ENCODE results near the gene FBXL17. TPM values are rescaled to one million over a fixed set of nuclear protein-coding genes. Genes with fewer than 3 reads are reported as not detected.

The FBXL17 gene
- total RNA-seq, 1 experiment from 2014 or later: 8.8 TPM

DNA sequence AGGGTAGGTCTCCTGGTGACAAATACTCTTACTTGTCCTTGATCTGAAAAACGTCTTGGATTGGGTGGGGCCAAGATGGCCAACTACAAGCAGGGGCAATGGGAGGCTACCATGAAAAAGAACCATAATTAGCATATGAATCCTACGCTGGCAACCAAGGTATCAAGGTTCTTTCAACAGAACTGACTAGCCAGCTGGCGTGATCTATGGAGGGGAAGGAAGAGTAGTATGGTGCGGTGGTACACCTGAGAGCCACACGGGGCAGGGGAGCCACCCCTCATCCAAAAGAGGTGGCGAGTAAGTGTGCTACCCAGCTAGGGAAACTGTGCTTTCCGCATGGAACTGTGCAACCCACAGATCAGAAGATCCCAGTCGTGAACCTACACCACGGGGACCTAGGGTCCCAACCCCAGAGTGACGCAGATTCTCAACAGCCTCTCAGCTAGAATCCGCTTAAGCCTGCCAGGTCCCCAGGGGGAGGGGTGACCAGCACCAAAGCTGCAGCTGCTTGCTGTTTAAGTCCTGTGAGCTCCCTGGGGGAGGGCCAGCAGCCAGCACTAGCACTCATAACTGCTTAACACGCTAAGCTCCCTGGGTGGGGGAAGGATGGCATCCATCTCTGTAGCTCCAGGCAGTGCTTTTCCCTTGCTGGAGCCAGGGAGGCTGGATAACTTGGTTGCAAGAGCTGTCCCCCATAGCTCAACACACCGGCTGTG lies 334.8 kb downstream of the FBXL17 start:
- ChIA-PET POLR2A (ENCODE audit: unreplicated experiment) (no interaction called here), CTCF (no interaction called here)
- ATAC-seq: no peak
- Histone ChIP-seq H3K9ac (ENCODE audit: low read length) (no peak overlapping the region), H3K36me3 (ENCODE audit: low read depth, low read length) (no peaks in the 10 kb centered on the region), H3K4me1 (ENCODE audit: insufficient read depth, low read length) (no peaks in the 10 kb centered on the region), H3K9me3 (ENCODE audit: low read length) (no peaks in the 10 kb centered on the region), H2AFZ (ENCODE audit: low read length) (no peak overlapping the region), H3K79me2 (ENCODE audit: low read length) (no peaks in the 10 kb centered on the region), H3K4me3 (ENCODE audit: low read length) (no peak overlapping the region), H3K9me2 (replicated peaks; ENCODE audit: low read length) (no peaks in the 10 kb centered on the region), H4K20me1 (ENCODE audit: low read length) (no peaks in the 10 kb centered on the region), H3F3A (ENCODE audit: low read length, unreplicated experiment) (no peaks in the 10 kb centered on the region), H3K27ac (ENCODE audit: low read length) (no peak overlapping the region), H3K4me2 (ENCODE audit: low read length) (no peak overlapping the region), H3K27me3 (ENCODE audit: low read length) (no peaks in the 10 kb centered on the region)
- no peak for DNase-seq
- TF ChIP-seq EZH2 (IDR thresholded peaks at IDR 0.05; ENCODE audit: low read length, unreplicated experiment) (no peak), EZH2phosphoT487 (IDR thresholded peaks at IDR 0.05; ENCODE audit: borderline replicate concordance, low read length) (no peak)
- TF ChIP-seq, protein P1, sequence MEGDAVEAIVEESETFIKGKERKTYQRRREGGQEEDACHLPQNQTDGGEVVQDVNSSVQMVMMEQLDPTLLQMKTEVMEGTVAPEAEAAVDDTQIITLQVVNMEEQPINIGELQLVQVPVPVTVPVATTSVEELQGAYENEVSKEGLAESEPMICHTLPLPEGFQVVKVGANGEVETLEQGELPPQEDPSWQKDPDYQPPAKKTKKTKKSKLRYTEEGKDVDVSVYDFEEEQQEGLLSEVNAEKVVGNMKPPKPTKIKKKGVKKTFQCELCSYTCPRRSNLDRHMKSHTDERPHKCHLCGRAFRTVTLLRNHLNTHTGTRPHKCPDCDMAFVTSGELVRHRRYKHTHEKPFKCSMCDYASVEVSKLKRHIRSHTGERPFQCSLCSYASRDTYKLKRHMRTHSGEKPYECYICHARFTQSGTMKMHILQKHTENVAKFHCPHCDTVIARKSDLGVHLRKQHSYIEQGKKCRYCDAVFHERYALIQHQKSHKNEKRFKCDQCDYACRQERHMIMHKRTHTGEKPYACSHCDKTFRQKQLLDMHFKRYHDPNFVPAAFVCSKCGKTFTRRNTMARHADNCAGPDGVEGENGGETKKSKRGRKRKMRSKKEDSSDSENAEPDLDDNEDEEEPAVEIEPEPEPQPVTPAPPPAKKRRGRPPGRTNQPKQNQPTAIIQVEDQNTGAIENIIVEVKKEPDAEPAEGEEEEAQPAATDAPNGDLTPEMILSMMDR (conservative IDR thresholded peaks at IDR 0.05; ENCODE audit: low read depth, low read length): no peak
- intact Hi-C loops (cut with micrococcal nuclease): no loop called here
- BruUV-seq (replicated peaks): no TSS peak

DNA sequence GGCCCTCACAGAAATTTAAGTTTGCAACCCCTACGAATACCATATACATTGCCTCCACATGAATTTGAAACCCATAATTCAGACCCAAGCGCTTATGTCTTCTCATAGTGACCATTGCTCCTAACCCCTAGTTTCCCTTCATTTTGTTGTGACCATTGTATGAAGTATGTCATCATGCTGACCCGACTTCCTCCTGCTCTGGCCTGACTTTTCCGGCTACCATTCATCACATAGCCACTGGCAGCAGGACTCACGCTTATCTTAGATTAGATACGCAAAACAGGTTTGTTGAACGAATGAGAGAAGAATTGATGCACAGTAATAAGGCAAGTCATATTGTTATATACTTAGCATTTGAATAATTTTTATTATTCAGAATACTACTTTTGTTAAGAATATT lies 345.4 kb downstream of the FBXL17 start:
- BruUV-seq (replicated peaks): no TSS peak
- CTCF ChIA-PET: no interaction called here
- Histone ChIP-seq H3K36me3 (ENCODE audit: low read depth, low read length) (no peaks in the 10 kb centered on the region), H3K9me2 (replicated peaks; ENCODE audit: low read length) (no peaks in the 10 kb centered on the region), H3K9ac (ENCODE audit: low read length) (no peak overlapping the region), H3K4me1 (ENCODE audit: insufficient read depth, low read length) (no peaks in the 10 kb centered on the region), H2AFZ (ENCODE audit: low read length) (no peak overlapping the region), H3F3A (ENCODE audit: low read length, unreplicated experiment) (no peaks in the 10 kb centered on the region), H3K4me3 (ENCODE audit: low read length) (no peak overlapping the region), H3K79me2 (ENCODE audit: low read length) (no peaks in the 10 kb centered on the region), H3K9me3 (ENCODE audit: low read length) (no peaks in the 10 kb centered on the region), H3K4me2 (ENCODE audit: low read length) (no peak overlapping the region), H3K27me3 (ENCODE audit: low read length) (no peaks in the 10 kb centered on the region), H4K20me1 (ENCODE audit: low read length) (no peaks in the 10 kb centered on the region), H3K27ac (ENCODE audit: low read length) (no peak overlapping the region)
- ATAC-seq (no peak), DNase-seq (no peak)
- intact Hi-C loops (cut with micrococcal nuclease): loop anchor here (1.0 kb wide), 1 partner anchor 8 kb away; no protein-coding TSS in a partner anchor
- TF ChIP-seq EZH2 (IDR thresholded peaks at IDR 0.05; ENCODE audit: low read length, unreplicated experiment) (no peak), EZH2phosphoT487 (IDR thresholded peaks at IDR 0.05; ENCODE audit: borderline replicate concordance, low read length) (no peak)
- TF ChIP-seq, protein P1 (conservative IDR thresholded peaks at IDR 0.05; ENCODE audit: low read depth, low read length): no peak
- POLR2A ChIA-PET (ENCODE audit: unreplicated experiment): no interaction called here

DNA sequence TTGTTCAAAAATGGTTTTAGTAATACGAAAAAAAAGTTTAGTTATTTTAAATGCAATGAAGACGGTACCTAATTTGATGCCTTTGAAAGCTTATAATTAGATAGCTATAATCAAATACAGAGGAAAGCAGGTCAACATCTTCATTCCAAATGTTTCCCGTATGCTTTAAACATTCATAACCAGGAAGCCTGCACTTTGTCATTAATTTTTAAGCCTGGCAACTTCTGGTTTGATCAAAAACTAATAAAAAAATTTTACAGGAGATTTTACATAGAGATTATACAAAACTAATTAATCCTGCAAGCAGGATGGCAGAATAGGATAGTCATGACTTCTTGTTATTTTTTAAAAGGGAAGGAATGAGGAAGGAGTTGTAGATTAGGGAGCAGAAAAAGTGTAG lies 353.0 kb downstream of the FBXL17 start:
- Histone ChIP-seq H3K4me2 (ENCODE audit: low read length) (no peak overlapping the region), H3K9me3 (ENCODE audit: low read length) (no peaks in the 10 kb centered on the region), H3K27me3 (ENCODE audit: low read length) (no peaks in the 10 kb centered on the region), H3K9me2 (replicated peaks; ENCODE audit: low read length) (no peaks in the 10 kb centered on the region), H3F3A (ENCODE audit: low read length, unreplicated experiment) (no peaks in the 10 kb centered on the region), H2AFZ (ENCODE audit: low read length) (no peak overlapping the region), H3K27ac (ENCODE audit: low read length) (no peak overlapping the region), H4K20me1 (ENCODE audit: low read length) (no peaks in the 10 kb centered on the region), H3K4me1 (ENCODE audit: insufficient read depth, low read length) (no peaks in the 10 kb centered on the region), H3K36me3 (ENCODE audit: low read depth, low read length) (no peaks in the 10 kb centered on the region), H3K9ac (ENCODE audit: low read length) (no peak overlapping the region), H3K79me2 (ENCODE audit: low read length) (no peaks in the 10 kb centered on the region), H3K4me3 (ENCODE audit: low read length) (no peak overlapping the region)
- no TSS peak for BruUV-seq (replicated peaks)
- ChIA-PET CTCF (no interaction called here), POLR2A (ENCODE audit: unreplicated experiment) (no interaction called here)
- ATAC-seq (no peak), DNase-seq (no peak)
- intact Hi-C loops (cut with micrococcal nuclease): no loop called here
- TF ChIP-seq EZH2phosphoT487 (IDR thresholded peaks at IDR 0.05; ENCODE audit: borderline replicate concordance, low read length): no peak
- TF ChIP-seq EZH2 (IDR thresholded peaks at IDR 0.05; ENCODE audit: low read length, unreplicated experiment): no peak
- TF ChIP-seq, protein P1 (conservative IDR thresholded peaks at IDR 0.05; ENCODE audit: low read depth, low read length): no peak
